ENCODE measurements around the gene COLEC11.
"Not testable (repeated sequence)": the region's sequence is repeated elsewhere in the genome, so short reads cannot be mapped to it uniquely, and the experiment has no call there.

Gene COLEC11

DNA sequence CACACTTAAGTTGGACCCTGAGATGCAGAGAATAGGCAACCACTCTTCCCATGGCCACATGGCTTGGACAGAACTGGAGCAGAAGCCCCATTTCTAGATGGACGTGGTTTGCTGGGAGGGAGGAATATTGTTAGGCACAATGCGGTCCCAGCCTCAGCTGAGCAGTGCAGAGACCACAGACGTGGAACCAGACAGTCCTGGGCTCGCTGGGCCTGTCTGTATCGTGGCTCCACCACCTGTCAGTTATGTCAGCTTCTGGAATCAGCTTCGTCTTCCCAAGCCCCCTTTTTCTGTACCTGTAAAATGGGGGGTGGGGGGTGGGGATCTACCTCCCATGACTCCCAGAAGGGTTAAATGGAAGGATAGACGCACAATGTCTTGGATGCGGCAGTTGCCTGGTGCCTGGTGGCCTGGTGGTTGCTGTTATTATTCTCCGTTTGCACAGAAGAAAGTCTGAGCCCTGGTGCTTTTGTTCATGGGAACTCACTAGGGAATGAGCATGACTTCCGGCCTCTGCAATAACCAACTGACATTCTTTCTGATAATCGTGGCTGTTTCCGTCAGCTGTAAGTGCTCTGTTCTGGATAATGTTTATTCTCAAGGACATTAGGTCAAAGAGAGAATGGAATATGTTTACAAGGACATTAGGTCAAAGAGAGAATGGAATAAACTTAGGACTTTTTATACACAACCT is 31.4 kb downstream of the COLEC11 start:
- FAIRE-seq: no peak

GRCh38 chr2:3626812-3627499 is 32.0 kb downstream of the COLEC11 start:
- no peak for FAIRE-seq

GRCh38 chr2:3627500-3628100 is 32.7 kb downstream of the COLEC11 start:
- FAIRE-seq: no peak

- no peak for FAIRE-seq
Observed at GRCh38 chr2:3628241-3628679, 33.3 kb downstream of the COLEC11 start.

- no peak for FAIRE-seq
Observed at GRCh38 chr2:3628800-3629199, 33.9 kb downstream of the COLEC11 start.

GRCh38 chr2:3630631-3631030 is 35.7 kb downstream of the COLEC11 start:
- FAIRE-seq: no peak

GRCh38 chr2:3631161-3631850 is 36.4 kb downstream of the COLEC11 start:
- FAIRE-seq: no peak

GRCh38 chr2:3631851-3632659 is 37.1 kb downstream of the COLEC11 start:
- no peak for FAIRE-seq

GRCh38 chr2:3633089-3633981 is 38.4 kb downstream of the COLEC11 start:
- FAIRE-seq: no peak

- FAIRE-seq: no peak
Observed at GRCh38 chr2:3633982-3634595, 39.2 kb downstream of the COLEC11 start.

GRCh38 chr2:3634596-3635121 is 39.7 kb downstream of the COLEC11 start:
- no peak for FAIRE-seq

GRCh38 chr2:3635171-3635974 is 40.5 kb downstream of the COLEC11 start:
- no peak for FAIRE-seq

- not testable (repeated sequence) for FAIRE-seq
Observed at GRCh38 chr2:3635975-3636327, 41.0 kb downstream of the COLEC11 start.

DNA sequence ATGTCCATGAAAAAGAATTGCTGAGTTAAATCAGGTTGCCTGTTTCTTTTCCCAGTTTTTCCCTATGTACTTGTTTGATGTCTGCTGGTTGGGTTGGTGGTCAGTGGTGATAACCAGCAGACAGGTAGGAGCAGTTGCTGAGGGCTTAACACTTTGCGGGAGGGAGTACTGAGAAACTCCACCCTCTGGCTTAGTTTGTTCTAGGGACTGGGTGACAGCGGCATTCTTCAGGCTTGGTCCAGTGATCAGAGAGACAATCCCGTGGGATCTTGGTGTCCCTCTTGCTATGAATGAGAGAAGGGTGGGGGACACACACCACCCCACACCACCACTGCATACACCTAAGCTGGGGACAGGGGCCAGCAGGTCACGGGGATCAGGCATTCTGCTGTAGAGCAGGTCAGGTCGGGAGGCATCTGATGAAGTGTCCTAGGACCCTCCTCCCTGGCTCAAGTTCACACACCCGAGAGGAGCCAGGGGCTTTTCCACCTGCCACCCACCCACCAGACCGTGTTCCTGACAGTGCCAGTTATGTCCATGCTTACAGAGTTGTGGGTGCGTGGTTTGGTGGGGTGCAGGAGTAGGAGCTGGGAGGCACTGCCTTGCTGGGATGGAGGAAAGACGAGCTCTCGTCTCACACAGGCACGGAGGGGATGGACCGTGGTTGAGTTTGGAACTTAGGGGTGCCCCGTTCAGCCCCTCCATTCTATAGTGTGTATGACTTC is 41.8 kb downstream of the COLEC11 start:
- no peak for FAIRE-seq

DNA sequence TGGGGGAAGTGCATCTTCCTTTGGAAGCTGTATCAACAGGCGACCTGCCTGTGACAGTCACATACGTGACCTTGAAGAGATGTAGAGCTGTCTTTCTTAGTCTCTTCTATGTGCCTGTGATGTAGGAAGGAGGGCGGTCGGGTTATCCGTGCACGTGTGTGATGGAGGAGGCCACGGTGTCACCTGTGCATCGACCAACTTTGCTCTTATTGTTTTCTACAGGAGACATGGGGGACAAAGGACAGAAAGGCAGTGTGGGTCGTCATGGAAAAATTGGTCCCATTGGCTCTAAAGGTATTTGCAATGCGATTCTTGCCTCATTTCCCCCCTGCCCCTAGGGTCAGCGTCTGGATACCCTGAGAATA is 42.4 kb downstream of the COLEC11 start:
- FAIRE-seq: no peak

DNA sequence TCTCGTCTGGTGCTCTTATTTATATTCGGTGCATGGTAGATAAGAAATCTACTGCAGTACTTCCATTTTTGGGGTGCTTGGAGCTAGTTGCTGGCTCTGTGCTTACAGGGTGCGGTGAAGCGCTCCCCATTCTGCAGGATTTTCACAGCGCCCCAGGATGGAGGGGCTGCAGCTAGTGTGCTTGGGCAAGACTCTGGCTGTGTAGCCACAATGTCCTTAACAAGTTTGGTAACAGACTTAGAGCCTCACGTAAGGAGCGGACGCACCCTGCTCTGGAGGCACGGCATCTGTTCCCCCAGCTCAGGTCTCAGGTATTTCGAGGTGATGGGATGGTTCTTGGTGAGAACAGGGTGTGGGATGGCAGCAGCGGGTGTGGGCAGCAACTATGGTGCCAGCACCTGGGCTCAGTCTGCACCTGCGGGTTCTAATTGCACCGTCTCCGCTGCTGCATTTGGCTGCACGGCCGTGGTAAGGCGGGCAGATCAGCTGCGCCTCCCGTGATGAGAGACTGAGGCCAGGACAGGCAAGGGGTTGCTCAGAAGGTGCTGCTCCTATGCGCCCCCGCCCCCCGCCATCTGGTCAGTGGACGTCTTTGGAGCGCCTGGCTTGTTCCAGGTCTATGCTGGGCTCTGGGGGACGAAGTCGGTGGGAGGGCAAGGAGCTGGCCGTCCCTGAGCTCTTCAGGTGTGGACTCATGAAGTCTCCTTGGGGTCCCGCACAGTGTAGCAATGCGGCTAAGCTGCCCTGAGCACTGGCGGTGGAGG is 43.0 kb downstream of the COLEC11 start:
- no peak for FAIRE-seq

DNA sequence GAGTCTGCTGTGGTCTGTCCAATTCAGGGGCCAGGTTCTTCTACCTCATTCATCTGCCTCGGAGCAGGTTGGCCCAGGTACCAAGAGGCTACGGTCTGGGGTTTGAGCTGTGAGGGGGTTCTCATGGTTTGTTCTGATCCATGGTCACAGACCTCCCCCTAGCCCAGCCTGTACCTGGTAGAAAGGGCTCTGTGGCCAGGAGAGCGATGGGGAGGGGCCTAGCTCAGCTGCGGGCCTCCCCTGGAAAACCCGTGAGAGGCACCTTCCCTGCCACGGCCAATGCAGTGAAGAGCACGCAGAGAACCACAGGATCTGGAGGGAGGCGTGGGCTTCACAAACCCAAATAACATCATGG is 43.5 kb downstream of the COLEC11 start:
- no peak for FAIRE-seq

DNA sequence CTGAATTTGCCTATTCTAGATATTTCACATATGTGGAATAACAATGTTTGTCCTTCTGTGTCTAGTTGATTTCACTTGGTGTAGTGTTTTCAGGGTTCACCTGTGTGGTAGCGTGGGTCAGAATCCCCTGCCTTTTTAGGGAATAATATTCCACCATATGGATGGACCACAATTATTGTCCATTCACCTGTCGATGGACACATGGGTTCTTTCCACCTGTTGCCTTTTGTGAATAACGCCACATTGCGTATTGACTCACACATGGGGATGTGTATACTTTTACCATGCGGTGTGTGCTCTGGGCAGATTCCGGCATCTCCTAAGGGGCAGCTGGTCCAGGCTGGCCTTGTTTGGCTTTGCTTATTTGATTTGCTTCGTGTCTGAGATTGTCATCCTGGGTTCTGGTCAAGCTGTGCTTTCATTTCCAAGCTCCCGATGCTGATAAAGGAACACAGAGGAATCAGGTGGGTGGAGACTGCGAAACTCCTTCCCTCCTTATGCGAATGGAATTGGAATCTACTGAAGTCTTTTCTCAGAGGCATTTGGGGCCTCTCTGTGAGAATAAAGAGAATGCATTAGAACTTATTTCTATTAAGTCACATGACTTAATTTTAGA is 44.2 kb downstream of the COLEC11 start:
- no peak for FAIRE-seq
